Epithelial cell of esophagus (primary cell): Measurements from ENCODE around the gene C3orf33.
A peak's percentile ranks its signal among the peaks of the same experiment; 100 is the strongest.
"Not testable (repeated sequence)": the region's sequence is repeated elsewhere in the genome, so short reads cannot be mapped to it uniquely, and the experiment has no call there.

Source experiments
- DNase-seq: peaks from one replicate; pipeline ENCODE4 v3.0.0; 2010; ENCODE audit warnings: low read depth
- H3K4me3 ChIP-seq: 2 replicates; pipeline ENCODE4 v1.5.1; 2011; ENCODE audit warnings: mild to moderate bottlenecking, low read length, control low read depth
- CTCF ChIP-seq: IDR thresholded peaks from 2 replicates; pipeline ENCODE4 v1.5.1; 2011; ENCODE audit warnings: low read depth, mild to moderate bottlenecking, low read length, control low read depth, inconsistent platforms; ENCODE audit not compliant: insufficient read depth; ENCODE audit errors: missing control alignments

C3orf33 gene

GRCh38 chr3:155846119-155846518 lies 40.0 kb upstream of the C3orf33 start:
- no peak overlapping the region for H3K4me3 ChIP-seq
- no peak for TF ChIP-seq CTCF
- DNase-seq: no peak

GRCh38 chr3:155843569-155843968 lies 37.5 kb upstream of the C3orf33 start:
- no peak for DNase-seq
- H3K4me3 ChIP-seq: no peak overlapping the region
- TF ChIP-seq CTCF: no peak

GRCh38 chr3:155835341-155836071 lies 29.4 kb upstream of the C3orf33 start:
- H3K4me3 ChIP-seq: no peak overlapping the region
- no peak for TF ChIP-seq CTCF
- DNase-seq: no peak

GRCh38 chr3:155828490-155829098 lies 22.5 kb upstream of the C3orf33 start:
- H3K4me3 ChIP-seq, DNase-seq: not testable (repeated sequence)

- no peak overlapping the region for H3K4me3 ChIP-seq
- DNase-seq: no peak
- no peak for TF ChIP-seq CTCF
Observed at GRCh38 chr3:155815030-155815545, 9.0 kb upstream of the C3orf33 start.

- DNase-seq, H3K4me3 ChIP-seq: not testable (repeated sequence)
Observed at GRCh38 chr3:155813224-155813623, 7.1 kb upstream of the C3orf33 start.

GRCh38 chr3:155809181-155809580 lies 3.1 kb upstream of the C3orf33 start:
- H3K4me3 ChIP-seq: no peak overlapping the region
- DNase-seq: peak; percentile 10
- TF ChIP-seq CTCF: no peak

GRCh38 chr3:155807823-155808222 lies 1.7 kb upstream of the C3orf33 start:
- no peak overlapping the region for H3K4me3 ChIP-seq
- DNase-seq: no peak
- TF ChIP-seq CTCF: no peak
